GM06990 (cell line): ENCODE measurements around the gene PACC1.

Source experiments
- DNase-seq: peaks from one replicate; pipeline ENCODE4 v3.0.0-alpha.2; 2011; ENCODE audit not compliant: insufficient read length; ENCODE audit errors: extremely low read depth
- H3K27me3 ChIP-seq: replicated peaks from 2 replicates; pipeline ENCODE4 v1.6.0; 2011; ENCODE audit warnings: low read length; ENCODE audit not compliant: control insufficient read depth, insufficient read depth
- H3K36me3 ChIP-seq: 2 replicates; pipeline ENCODE4 v1.5.1; 2011; ENCODE audit warnings: low read length; ENCODE audit not compliant: control insufficient read depth, insufficient read depth
- H3K4me3 ChIP-seq: replicated peaks from 2 replicates; pipeline ENCODE4 v1.5.1; 2011; ENCODE audit warnings: low read depth, mild to moderate bottlenecking, control low read depth, low read length
- CTCF ChIP-seq: IDR thresholded peaks from 2 replicates; pipeline ENCODE4 v1.5.1; 2011; ENCODE audit warnings: low read length, control low read depth, mild to moderate bottlenecking, inconsistent platforms; ENCODE audit not compliant: insufficient read depth, poor library complexity, severe bottlenecking

PACC1 gene

GRCh38 chr1:212354464-212354863, 60.2 kb downstream of the PACC1 start:
- H3K36me3 ChIP-seq, result peaks cover 2% of the 10 kb centered on the region
- no peak for TF ChIP-seq CTCF

GRCh38 chr1:212353181-212353580, 61.5 kb downstream of the PACC1 start:
- no peak for DNase-seq
- Histone ChIP-seq H3K36me3 (peaks cover 2% of the 10 kb centered on the region), H3K27me3 (no peaks in the 10 kb centered on the region), H3K4me3 (no peak overlapping the region)
- no peak for TF ChIP-seq CTCF

More at GRCh38 chr1:212354464-212354863, 60.2 kb downstream of the PACC1 start:
- Histone ChIP-seq H3K4me3 (no peak overlapping the region), H3K27me3 (no peaks in the 10 kb centered on the region)
- no peak for DNase-seq

- H3K4me3 ChIP-seq, result no peak overlapping the region
- no peaks in the 10 kb centered on the region for H3K36me3 ChIP-seq
These were observed 62.9 kb downstream of the PACC1 start for GRCh38 chr1:212351588-212352362.

GRCh38 chr1:212346601-212347000, 68.1 kb downstream of the PACC1 start:
- Histone ChIP-seq H3K4me3 (no peak overlapping the region), H3K36me3 (no peaks in the 10 kb centered on the region; the same call in 1 of the 2 replicates), H3K27me3 (no peaks in the 10 kb centered on the region)
- DNase-seq, result no peak
- no peak for TF ChIP-seq CTCF

More at GRCh38 chr1:212351588-212352362, 62.9 kb downstream of the PACC1 start:
- no peak for TF ChIP-seq CTCF
- no peaks in the 10 kb centered on the region for H3K27me3 ChIP-seq
- DNase-seq, result no peak

DNA sequence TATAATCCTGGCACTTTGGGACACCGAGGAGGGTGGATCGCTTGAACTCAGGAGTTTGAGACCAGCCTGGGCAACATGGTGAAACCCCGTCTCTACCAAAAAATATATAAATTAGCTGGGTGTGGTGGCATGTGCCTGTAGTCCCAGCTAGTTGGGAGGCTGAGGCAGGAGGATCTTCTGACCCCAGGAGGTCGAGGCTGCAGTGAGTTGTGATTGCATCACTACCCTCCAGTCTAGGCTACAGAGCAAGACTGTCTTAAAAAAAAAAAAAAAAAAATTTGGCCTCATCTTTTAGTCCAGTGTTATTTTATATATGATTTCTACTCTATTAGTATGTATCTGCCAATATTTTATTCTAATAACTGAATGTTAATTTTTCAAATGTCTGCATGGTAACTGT, 69.8 kb downstream of the PACC1 start:
- DNase-seq, result no peak
- no peak for TF ChIP-seq CTCF
- Histone ChIP-seq H3K27me3 (no peaks in the 10 kb centered on the region), H3K36me3 (no peaks in the 10 kb centered on the region; the same call in 1 of the 2 replicates), H3K4me3 (no peak overlapping the region)
